ENCODE measurements around the gene SLC25A46. TPM values are rescaled to one million over a fixed set of nuclear protein-coding genes. Genes with fewer than 3 reads are reported as not detected.

Gene SLC25A46
- total and polyA plus RNA-seq, 9 of the 15 experiments (the other 6 are each of a cell fraction or from before 2014, with no cell fraction given) = 7.8 to 47.3 (median 31.8) TPM

- no peak; a peak in 1 of 4 replicates for TF ChIP-seq SRF (CRISPR knock-in tag; IDR thresholded peaks at IDR 0.05)
- TF ChIP-seq ETV1 (tag; conservative IDR thresholded peaks at IDR 0.05; ENCODE audit: low read depth) = peak; percentile 86
- TF ChIP-seq ILF3 (IDR thresholded peaks at IDR 0.05; ENCODE audit: borderline replicate concordance) = no peak
- no peak for TF ChIP-seq LARP7 (IDR thresholded peaks at IDR 0.05)
- no peak for TF ChIP-seq ZNF24 (IDR thresholded peaks at IDR 0.05)
- no peak for TF ChIP-seq EZH2 (IDR thresholded peaks at IDR 0.05; ENCODE audit: borderline replicate concordance, low read depth, low read length)
- TF ChIP-seq BCLAF1 (IDR thresholded peaks at IDR 0.05; ENCODE audit: borderline replicate concordance in 1 of 2, control insufficient read depth in 1 of 2, low read depth in 2 of 2, low read length in 1 of 2) = no peak
- no peak for TF ChIP-seq TAF15 (IDR thresholded peaks at IDR 0.05; ENCODE audit: low read depth, low read length)
- peak; percentile 72 for TF ChIP-seq CBFA2T2 (conservative IDR thresholded peaks at IDR 0.05)
- TF ChIP-seq ZNF253 (CRISPR knock-in tag; conservative IDR thresholded peaks at IDR 0.05) = no peak
- TF ChIP-seq PTBP1 (IDR thresholded peaks at IDR 0.05; ENCODE audit: low read depth, low read length) = no peak
- peak; percentile 64; the same call in 1 of the 2 replicates for TF ChIP-seq POLR2AphosphoS5 (IDR thresholded peaks at IDR 0.05; ENCODE audit: control insufficient read depth, insufficient read depth, low read depth, low read length)
- TF ChIP-seq ZNF518B (CRISPR knock-in tag; IDR thresholded peaks at IDR 0.05) = no peak
- no peak for TF ChIP-seq ZNF239 (CRISPR knock-in tag; IDR thresholded peaks at IDR 0.05)
- TF ChIP-seq MAFF (IDR thresholded peaks at IDR 0.05; ENCODE audit: low read length) = no peak
- TF ChIP-seq ZNF449 (CRISPR knock-in tag; IDR thresholded peaks at IDR 0.05) = no peak
- no peak for TF ChIP-seq ZNF695 (CRISPR knock-in tag; IDR thresholded peaks at IDR 0.05)
- peak in 1 of 2 experiments; percentile 80; a peak in 1 of 4 replicates for TF ChIP-seq CSDE1 (IDR thresholded peaks at IDR 0.05)
- no peak for TF ChIP-seq CBX5 (IDR thresholded peaks at IDR 0.05; ENCODE audit: borderline replicate concordance, low read depth)
Observed at GRCh38 chr5:110738812-110739651, at the start of gene SLC25A46 (continued).

All from K562 (cell line).